GM18867 (cell line): ENCODE results near the gene EIF3B.
A peak's percentile ranks its signal among the peaks of the same experiment; 100 is the strongest.

Experiments
- ATAC-seq: cut with Tn5 transposase; IDR thresholded peaks from one replicate; pipeline ENCODE4 v1.9.1; 2021; ENCODE audit warnings: mild to moderate bottlenecking, moderate library complexity; ENCODE audit not compliant: unreplicated experiment

Gene EIF3B

GRCh38 chr7:2347351-2348063, 7.1 kb upstream of the EIF3B start:
- peak; percentile 27 for ATAC-seq

GRCh38 chr7:2350055-2350454, 4.6 kb upstream of the EIF3B start:
- no peak for ATAC-seq

- ATAC-seq: no peak
These were observed 3.8 kb upstream of the EIF3B start for GRCh38 chr7:2350861-2351260.

- no peak for ATAC-seq
These were observed 1.3 kb upstream of the EIF3B start for GRCh38 chr7:2353113-2353935.

GRCh38 chr7:2353936-2354185, 766 bp upstream of the EIF3B start:
- peak; percentile 51 for ATAC-seq

- ATAC-seq: peak; percentile 9
These were observed 495 bp downstream of the EIF3B start for GRCh38 chr7:2354939-2355704.

GRCh38 chr7:2355705-2356008, 1.0 kb downstream of the EIF3B start:
- ATAC-seq: no peak

- ATAC-seq: no peak
These were observed 2.5 kb downstream of the EIF3B start for GRCh38 chr7:2357165-2357564.

- ATAC-seq: no peak
These were observed 2.9 kb downstream of the EIF3B start for GRCh38 chr7:2357571-2357970.

- ATAC-seq: no peak
These were observed 4.4 kb downstream of the EIF3B start for GRCh38 chr7:2358968-2359527.

- ATAC-seq: no peak
These were observed 5.0 kb downstream of the EIF3B start for GRCh38 chr7:2359610-2360009.

- ATAC-seq: no peak
These were observed 6.2 kb downstream of the EIF3B start for GRCh38 chr7:2360796-2361195.

- ATAC-seq: no peak
These were observed 7.9 kb downstream of the EIF3B start for GRCh38 chr7:2362385-2363088.

- ATAC-seq: no peak
These were observed 14.5 kb downstream of the EIF3B start for GRCh38 chr7:2369139-2369538.

GRCh38 chr7:2371329-2371728, 16.7 kb downstream of the EIF3B start:
- ATAC-seq: no peak

GRCh38 chr7:2372724-2373123, 18.1 kb downstream of the EIF3B start:
- no peak for ATAC-seq

- ATAC-seq: no peak
These were observed 18.5 kb downstream of the EIF3B start for GRCh38 chr7:2373124-2373556.

GRCh38 chr7:2373646-2374045, 19.0 kb downstream of the EIF3B start:
- no peak for ATAC-seq

- no peak for ATAC-seq
These were observed 19.8 kb downstream of the EIF3B start for GRCh38 chr7:2374401-2374800.

- ATAC-seq: no peak
These were observed 20.5 kb downstream of the EIF3B start for GRCh38 chr7:2374830-2375728.
